ENCODE measurements around the gene RPL29.

Gene RPL29

DNA sequence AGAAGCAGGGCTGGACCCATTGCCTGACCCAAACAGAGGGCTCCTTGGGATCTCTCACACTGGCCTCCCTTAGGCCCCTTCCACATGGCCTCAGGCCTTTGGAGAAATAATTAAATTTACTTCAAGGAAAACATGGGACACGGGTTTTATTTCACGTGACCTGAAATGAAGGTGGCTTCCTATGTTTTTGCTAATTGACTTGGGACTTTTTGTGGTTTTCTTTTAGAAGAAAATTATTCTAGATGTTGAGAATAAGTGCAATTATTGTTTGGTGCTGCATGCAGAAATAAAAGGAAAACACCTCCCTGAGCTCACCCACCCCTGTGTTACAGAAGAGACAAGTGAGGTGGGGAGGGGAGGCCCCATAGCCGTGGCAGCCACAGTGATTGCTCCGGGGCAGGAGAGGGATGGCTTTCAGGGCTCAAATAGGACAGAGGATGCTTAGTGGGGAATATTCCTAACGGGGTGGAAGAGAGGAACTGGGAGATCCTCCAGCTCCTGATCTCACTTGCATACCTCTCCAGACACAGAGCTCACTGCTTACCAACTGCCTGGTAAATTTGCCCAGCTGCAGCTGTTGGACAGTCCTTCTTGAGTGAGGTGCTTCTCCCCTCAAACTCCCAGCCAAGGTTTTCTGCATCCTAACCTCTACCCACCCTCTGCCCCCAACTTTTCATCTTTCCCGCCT is 29.2 kb upstream of the RPL29 start:
- no peak for DNase-seq

DNA sequence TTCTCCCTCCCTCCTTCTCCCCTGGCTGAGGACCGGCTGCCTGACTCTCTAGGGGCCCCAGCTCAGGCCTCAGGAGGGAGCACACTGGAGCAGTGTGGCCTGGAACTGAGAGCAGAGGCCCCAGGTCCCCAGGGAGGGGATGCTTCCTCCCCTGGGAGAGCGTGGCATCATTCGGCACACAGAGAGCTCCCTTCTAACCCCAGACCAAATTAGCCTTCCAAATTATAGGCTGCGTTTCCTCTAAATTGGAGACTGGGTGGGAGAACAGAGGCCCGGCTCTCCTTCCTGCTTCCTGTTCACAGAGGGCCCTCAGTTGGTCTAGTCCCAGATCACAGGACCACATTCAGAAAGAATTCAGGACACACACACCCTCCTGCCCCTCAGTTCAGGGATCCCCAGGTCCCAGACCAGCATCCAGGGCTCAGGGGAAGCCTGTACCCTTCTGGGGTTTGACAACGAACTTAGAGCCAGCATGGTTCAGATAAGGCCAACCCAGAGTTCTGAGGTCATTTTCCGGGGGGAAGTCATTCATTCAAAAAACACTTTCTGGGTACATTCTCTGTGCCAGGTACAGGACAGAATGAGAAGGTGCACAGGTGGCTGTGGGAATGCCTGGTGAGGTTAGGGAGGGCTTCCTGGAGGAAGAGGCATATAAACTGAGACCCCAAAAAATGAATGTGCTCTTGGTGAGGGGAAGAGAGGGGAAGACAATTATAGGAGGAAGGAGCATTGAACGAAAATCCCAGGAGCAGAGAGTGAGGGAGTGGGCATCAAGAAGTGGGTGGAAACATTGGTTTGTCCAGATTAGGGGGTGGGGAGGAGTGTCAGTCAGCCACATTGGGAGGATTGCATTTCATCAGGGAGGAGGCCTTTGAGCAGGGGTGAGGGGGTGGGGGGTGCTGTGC is 28.4 kb upstream of the RPL29 start:
- DNase-seq, result no peak

DNA sequence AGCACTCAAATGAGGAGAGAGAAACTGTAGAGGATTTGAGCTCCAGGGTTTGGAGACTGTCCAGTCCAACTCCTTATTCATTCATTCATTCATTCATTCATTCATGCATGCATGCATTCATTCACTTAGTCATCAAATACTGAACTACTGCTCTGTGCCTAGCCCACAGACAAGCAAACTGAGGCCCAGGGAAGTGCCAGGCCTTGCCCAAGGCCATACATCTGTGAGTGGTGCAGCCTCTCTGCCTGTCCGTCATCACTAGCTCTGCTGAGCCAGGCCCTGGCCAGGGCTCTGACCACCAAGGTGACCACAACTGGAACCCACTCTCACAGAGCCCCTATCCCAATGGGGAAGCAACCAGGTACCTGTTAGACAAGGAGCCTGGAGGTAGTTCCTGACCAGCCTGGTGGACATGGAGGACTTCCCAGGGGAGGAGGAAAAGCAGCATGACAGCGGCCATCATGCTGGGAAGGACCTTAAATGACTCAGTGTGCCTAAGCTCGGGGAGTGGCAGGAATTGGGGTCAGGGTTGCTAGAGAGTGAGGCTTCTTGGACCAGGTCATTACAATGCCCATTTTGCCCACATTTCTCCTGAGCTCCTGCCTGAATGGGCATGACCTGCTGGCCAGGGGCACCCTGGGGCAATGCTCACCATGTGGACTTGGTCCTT is 27.5 kb upstream of the RPL29 start:
- no peak for DNase-seq

DNA sequence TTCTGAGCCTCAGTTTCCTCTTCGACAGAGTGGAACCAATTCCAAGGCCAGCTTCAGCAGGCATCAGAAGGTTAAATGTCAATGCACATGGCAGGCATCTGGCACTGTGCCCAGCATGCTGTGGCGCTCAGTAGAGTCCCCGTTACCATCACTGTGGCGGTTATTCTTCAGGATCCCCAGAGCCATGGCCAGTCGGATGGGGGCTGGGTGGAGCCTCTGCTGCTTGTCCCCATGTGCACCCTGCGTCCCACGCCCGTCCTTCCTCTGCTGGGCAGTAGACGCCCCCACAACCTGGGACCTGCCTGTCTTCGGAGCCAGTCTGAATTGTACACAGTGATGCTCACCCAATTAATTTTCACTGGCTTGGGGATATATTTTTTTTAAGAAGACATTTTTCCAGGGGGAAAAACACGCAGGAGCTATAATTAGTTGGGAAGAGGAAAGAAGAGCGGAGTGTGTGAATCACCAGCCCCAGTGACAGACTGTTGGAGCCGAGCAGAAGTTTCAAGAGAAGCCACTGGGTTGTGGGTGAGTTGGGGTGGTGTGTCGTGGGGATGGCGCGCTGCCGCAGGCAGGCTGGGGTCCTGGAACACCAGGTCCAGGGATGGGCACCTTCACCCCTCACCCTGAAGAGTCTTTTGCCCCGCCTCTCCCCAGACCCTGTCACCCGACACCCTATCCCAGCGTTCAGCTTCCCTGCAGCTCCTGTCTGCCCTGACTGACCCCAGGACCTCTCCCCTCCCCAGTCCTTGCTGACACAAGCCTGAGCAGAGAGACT is 26.8 kb upstream of the RPL29 start:
- no peak for DNase-seq

DNA sequence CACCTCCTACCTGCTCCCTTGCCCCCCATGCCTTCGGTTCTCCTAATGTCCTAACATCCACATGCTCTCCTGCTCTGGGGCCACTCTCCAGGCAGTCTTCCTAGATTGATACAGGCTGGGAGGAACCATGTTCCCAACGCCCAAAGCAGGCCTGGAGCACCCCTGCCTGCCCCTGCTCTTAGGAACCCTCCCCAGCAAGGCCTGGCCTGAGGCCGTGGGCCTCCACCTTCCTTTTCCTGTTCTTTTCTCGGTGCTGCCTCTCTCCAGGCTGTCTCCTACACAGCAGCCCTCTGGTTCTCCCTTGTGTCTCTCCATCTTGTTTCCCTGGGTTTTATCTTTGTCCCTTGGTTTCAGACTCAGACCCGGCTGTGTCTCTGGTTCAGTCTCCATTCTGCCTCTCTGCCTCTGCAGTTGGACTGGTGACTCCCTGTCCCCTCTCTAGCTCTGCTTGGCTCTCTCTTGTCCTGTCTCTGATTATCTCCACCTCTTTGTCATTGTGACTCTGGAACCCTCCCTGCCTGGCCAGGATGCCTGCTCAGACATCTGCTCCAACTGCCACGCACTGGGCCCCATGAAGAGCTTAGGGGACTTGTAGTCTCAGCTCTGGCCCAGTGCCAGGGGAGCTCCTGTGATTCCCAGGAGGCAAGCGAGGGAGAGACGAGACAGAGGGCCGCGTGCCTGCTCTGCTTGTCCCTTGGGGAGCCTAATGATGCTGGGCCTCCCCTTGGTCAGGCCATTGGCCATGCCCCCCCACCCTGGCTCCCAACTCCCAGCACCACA is 26.0 kb upstream of the RPL29 start:
- no peak for DNase-seq

DNA sequence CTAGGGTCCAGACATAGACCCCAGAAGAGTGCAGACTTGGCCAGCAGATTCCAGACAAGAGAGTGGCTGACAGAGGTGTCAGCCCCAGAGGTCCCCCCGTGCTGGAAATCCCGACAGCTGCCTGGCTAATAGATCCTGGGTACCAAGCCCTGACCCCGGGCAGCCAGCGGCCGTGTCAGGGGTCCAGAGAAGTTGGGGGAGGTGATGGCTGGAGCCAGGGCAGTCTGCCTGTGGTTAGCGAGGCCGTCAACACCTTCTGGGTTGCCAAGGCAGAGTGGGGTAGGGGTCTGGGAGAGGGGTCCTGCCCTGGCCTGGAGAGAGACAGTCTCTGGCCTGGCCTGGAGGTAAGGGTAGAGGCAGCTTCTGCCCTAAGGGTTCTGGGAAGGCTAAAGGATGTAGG is 25.1 kb upstream of the RPL29 start:
- DNase-seq, result no peak

DNA sequence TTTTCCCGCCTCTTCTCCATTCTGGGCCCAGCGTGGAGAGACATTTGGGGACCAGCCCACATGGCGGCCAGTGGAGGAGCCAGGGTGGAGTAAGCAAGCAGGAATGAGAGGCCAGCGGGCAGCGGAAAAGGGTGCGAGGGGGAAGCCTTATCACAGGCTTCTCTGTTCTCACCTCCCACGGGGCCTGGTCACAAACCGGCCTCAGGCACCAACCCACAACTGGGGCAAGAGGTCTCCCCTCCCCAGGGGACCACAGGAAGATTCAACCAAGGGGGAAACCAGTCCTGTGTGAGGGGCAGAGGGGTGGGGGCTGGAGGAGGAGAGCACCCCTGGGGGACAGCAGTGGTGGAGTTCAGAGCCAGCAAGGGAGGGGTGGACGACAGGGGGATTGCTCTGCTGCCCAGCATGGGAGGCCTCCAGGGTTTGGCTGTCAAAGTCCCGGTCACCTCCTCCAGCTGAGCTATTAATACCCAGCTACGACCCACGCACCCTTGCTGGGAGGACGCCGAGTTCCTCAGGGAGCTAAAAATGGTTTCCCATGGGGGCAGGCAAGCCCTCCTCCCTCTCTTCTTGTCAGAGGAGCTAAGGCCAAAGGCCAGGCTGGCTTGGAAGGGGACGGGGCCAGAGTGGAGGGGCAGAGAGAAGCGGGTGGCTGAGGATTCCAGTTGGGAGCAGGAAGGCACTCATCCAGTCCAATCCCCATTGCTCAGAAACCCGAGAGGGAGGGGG is 23.8 kb upstream of the RPL29 start:
- no peak for DNase-seq

DNA sequence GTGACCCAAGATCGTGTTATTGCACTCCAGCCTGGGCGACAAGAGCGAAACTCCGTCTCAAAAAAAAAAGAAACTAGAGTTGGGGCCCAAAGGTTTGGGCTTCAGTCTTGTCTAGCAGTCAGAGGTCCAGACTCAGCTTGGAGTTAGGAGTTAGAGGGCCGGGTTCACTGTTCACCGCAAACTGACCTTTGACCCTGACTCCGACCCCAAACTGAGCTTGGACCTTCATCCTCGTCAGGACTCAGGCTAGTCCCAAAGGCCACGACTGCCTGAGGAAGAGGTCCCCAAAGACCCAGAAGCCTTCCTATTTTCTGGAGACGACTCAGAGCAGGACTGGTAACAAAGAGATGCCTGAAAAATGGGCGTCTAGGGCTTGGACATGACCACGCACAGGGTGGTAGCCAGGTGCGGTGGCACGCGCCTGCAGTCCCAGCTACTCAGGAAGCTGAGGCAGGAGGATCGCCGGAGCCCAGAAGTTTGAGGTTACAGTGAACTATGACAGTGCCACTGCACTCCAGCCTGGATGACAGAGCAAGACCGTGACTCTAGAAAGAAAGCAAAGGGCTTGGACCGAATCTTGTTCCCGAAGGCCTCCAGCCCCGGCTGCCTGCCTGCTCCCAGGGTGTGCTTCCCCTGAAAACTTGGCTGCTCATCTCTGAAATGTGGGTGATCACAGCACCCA is 22.8 kb upstream of the RPL29 start:
- no peak for DNase-seq

DNA sequence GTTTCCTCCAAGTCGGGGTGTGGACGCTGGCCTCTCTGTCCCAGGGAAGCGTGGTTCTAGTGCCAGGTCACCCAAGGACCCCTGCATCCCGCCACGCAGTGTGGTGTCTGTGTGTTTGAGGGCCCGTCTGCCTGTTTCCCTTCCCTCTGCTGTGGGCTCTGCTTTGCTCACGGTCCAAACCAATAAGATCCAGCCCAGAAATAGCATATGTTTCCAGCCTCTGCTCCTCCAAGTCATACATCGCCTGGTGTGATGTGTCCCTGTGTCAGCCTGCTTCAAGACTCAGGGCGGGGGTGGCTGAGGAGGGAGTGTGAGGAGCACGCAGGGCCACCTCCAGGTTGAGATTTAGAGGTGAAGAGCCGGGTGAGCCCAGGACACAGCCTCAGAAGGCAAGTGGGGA is 21.9 kb upstream of the RPL29 start:
- DNase-seq, result no peak

DNA sequence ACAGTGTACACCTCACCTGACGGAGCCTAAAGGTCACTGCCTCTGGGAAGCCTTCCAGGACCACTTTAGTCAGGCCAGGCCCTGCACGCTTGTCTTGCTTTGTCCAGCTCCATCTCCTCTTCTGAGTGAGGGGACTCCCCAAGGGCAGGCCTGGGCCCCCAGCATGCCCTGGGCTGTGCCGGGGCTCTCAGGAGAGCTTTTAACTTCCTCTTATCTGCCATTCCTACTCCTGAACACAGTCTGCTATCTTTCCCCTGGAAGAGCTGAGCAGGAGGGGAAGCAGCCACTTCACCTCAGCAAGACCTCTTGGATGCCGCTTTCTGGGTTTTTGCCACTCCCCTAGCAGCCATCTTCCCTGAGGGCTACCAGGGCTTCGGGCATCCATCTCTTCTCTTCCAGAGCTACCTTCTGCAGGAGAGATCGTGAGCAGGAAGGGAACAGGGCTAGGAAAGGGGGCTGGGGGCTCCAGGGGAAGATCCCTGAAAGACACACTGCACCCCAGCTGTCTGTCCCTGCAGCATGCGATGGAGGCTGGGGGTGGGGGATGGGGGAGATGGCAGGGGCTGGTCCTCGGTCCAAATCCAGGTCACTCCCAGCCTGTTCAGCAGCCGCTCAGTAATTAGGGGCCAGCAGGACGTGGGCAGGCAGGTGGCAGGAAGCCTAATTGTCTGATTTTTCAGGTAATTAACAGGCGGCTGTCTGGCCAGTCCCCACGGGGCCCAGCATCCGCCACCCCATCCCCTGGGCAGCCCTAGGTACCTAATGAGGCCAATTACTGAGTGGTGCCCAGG is 19.9 kb upstream of the RPL29 start:
- DNase-seq, result no peak

DNA sequence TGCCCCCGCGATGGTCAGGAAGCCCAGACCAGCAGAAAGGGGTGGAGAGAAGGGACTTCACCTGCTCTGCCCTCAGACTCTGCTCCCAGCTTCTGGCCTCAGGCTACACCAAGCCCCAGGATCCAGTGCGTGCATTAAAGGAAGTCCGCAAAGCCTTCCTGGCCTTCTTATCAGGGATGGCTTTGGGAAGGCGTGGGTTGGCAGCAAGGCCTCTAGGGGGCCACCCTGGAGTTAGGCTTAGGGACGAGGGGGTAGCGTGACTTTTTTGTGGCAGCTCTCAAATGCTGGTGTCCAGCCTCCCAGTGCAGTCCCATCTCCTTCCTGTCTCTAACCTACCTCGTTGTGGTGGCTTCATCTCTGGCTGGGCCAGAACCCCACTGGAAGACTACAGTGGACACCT is 18.9 kb upstream of the RPL29 start:
- no peak for DNase-seq

DNA sequence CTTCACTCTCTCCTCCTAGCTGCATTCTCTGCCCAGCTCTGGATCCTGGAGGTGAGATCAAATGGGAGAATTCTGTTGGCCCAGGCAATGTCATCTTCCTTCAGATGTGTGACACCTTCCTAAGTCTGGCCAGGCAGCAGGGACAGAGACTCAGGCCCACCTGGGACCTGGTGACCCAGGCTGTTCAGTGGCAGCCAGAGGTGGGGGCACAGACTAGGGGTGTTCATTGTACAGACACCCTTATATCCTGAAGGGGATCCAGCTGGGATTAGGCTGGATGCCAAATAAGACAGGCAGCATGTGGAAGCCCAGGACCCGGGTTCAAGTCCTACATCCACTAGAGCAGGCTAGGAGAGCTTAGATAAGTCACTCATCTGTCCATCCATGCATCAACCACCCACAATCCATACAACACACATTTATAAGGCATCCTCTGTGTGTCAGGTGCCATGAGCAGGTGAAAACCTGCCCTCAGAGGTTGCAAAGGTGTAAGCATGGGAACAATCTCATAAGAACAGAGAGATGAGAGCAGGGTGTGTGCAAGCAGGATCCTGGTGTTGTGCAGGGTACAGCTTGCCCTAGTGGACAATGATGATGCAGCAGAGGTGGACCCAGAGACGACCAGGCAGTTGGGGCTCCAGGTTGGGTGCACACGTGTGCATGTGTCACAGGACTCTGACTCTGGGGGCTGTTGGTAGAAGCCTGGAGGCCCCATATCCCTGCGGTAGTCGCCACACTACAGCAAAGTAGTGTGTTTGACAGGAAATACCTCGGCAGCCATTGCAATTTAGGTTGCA is 18.3 kb upstream of the RPL29 start:
- no peak for DNase-seq

DNA sequence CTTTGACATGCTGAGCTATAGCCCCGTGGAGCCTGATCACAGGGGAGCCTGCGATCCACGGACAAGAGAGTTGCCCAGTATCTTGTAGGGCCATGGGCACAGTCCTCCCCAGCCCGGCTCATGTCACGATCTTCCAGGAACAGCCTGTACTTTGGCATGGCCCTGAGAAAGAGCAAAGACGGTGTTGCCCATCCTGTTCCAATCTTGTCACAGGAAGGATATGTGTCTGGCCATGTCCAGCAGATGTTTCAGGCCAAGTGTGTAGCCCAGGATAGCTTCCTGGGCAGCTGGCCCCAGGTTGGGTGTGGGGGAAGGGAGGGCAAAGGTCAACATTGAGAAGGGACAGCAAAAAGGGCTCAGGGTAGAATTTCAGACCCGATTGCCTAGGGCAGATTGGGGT is 17.0 kb upstream of the RPL29 start:
- DNase-seq, result no peak

DNA sequence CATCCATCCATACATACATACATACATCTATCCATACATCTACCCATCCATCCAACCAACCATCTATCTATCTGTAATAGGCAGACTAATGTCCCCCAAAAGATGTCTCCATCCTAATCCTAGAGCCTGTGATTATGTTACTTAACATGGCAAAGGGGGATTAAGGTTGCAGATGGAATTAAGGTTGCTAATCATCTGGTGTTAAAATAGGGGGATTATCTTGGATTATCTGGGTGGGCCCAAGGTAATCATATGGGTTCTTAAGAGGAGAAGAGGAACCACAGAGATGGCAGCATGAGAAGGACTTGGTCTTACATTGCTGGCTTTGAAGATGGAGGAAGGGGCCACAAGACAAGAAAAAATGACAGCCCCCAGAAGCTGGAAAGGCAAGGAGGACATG is 14.7 kb upstream of the RPL29 start:
- DNase-seq, result no peak

DNA sequence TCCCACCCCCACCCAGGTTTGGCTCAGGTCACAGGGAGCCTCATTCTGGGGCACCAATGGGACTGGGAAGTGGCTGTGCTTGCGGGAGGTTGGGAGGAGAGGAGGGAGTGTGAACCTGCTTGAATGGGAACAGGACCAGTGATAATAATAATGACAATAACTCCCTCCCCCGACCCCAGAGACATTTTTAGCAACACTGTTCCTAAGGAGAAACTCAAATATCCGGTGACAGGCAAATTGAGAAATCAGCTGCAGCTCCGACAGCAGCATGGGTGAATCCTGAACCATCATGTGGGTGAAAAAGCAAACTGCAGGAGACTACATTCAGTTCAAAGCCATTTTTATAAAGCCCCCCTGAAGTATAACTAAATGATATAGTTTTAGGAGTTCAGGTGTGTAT is 11.6 kb upstream of the RPL29 start:
- no peak for DNase-seq

DNA sequence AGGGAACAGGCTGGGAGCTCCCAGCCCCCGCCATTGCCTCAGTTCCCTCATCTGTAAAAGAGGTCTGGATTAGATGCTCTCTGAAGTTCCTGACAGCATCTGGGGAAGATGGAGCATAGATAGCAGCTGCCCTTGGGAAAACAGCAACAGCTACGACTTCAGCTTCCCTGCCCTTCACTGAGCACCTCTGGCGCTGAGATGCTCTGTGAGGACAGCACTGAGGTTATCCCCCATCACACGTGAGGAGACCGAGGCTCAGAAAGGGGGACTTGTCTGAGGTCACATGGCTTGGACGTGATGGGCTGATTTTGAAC is 11.1 kb upstream of the RPL29 start:
- no peak for DNase-seq

DNA sequence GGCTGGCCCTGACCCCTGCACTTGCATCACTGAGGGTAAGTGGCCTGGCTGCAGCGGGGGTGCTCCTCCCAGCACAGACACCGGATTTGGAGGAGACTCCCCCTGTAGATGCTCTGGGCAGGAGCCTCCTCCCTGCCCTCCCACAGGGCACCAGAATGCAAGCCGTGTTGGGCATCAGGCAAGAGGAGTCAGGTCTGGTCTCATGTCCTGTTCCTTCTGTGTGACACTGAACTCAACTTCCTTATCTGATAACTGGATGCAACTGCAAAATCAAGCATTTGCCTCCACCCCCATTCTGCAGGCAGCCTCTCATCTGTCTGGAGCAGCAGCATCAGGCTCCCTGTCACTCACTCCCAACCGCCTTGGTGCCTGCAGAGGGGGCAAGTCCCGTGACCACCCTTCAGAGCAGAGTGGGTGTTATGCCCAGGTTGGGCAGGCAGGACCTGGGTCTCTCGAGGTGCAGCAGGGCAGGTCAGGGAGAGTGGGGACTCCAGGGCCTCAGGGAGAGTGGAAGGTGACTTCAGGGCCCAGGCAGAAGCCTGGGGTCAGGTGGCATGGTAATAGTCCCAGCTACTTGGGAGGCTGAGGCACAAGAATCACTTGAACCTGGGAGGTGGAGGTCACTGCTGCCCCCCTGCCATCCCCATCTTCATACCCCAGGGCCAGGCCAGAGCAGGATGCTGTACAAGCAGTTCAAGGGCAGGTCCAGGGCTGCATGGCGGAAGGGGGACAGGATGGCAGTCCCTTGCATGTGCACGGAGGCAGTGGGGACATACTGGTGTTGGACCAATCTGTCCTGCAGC is 10.5 kb upstream of the RPL29 start:
- DNase-seq, result no peak

DNA sequence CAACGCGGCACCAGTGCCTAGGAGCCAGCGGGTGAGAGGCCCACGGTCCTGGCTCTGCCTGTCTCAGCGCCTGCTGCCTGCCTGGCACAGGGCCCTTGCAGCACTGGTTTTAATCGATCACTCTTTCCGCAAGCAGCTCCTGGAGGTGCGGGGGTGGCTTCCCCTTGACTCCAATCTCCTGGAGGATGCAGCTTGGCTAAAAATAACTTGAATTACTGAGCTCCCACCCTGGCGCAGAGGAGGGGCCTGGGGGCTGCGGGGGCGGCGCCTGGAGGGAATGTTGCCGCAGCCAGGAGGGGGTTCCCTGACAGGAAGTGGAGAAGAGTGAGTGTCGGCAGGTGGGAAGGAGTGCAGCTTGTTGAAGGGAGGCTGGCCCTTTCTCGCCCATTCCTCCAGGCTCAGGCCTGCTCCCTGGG is 9.9 kb upstream of the RPL29 start:
- no peak for DNase-seq
